Transverse colon (tissue), 4 donors: ENCODE results near the gene SUSD6. TPM values are rescaled to one million over a fixed set of nuclear protein-coding genes. Genes with fewer than 3 reads are reported as not detected.
A peak's percentile ranks its signal among the peaks of the same experiment; 100 is the strongest.
"Not testable (repeated sequence)": the region's sequence is repeated elsewhere in the genome, so short reads cannot be mapped to it uniquely, and the experiment has no call there.

Experiments
- DNase-seq: peaks from one replicate; pipeline ENCODE4 v3.0.0-alpha.2; 2019
- H3K27ac ChIP-seq, 4 donors: fragments of 200-600 bp; sonication (generic); 2 replicates each; pipeline ENCODE4 v1.5.1; 2016 to 2018; ENCODE audit warnings: inconsistent platforms in 4 of 4
- H3K27me3 ChIP-seq: fragments of 200-600 bp; sonication (generic); 2 replicates; pipeline ENCODE4 v1.5.1; 2017; ENCODE audit warnings: inconsistent platforms
- H3K36me3 ChIP-seq, 4 donors: fragments of 200-600 bp; sonication (generic); 2 replicates each; pipeline ENCODE4 v1.5.1; 2017 to 2019; ENCODE audit warnings: inconsistent platforms in 4 of 4
- H3K4me1 ChIP-seq, 4 donors: fragments of 200-600 bp; sonication (generic); 2 replicates each; pipeline ENCODE4 v1.5.1; 2017 to 2020; ENCODE audit warnings: inconsistent platforms in 4 of 4
- H3K4me3 ChIP-seq, 4 donors: fragments of 200-600 bp; sonication (generic); 1 replicate in 1 of 4; 2 replicates in 3 of 4; pipeline versions ENCODE4 v1.5.1 to v1.6.1; 2017 to 2019; ENCODE audit warnings: inconsistent platforms in 4 of 4
- H3K9me3 ChIP-seq, 2 donors: fragments of 200-600 bp; sonication (generic); 2 replicates each; pipeline ENCODE4 v1.5.1; 2017 to 2019; ENCODE audit warnings: inconsistent platforms in 2 of 2
- EP300 ChIP-seq: sonication (generic); formaldehyde crosslinking; IDR thresholded peaks from one replicate; pipeline ENCODE4 v1.6.1; 2017; ENCODE audit warnings: antibody characterized with exemption, low read depth
- POLR2A ChIP-seq: fragments of 450-650 bp; IDR thresholded peaks from one replicate; pipeline ENCODE4 v1.6.1; 2016; ENCODE audit warnings: antibody characterized with exemption, mild to moderate bottlenecking, moderate library complexity
- POLR2AphosphoS5 ChIP-seq, 3 donors: sonication (generic); formaldehyde crosslinking; IDR thresholded peaks; one replicate each; pipeline ENCODE4 v1.6.1; 2016; ENCODE audit warnings: antibody characterized with exemption in 3 of 3
- WGBS, 2 donors: methylation state at CpG; one replicate each; pipeline ENCODE4 v1.1.5; 2018; ENCODE audit warnings: low coverage in 1 of 2; 5-methylcytosine and 5-hydroxymethylcytosine counted together
- in situ Hi-C, 4 donors: fragments of 200-750 bp; cut with MboI; loops; one replicate each; pipeline versions ENCODE4 v1.15.0 to v1.15.1; 2017; ENCODE audit warnings: low sequenced_read_pairs in 3 of 4, low pct_ligation_motif_present in 1 of 4, low pct_unique_long_range_greater_than_20kb in 1 of 4
- intact Hi-C: fragments of 100-400 bp; cut with DNase I; formaldehyde crosslinking; loops from one replicate; pipeline ENCODE4 v1.15.1; 2023; ENCODE audit warnings: low total_unique reads
- total RNA-seq, 4 donors: library from RNA; depleted of rRNA; stranded (reverse); fragments of >200 nt; gene quantifications; one replicate each; pipeline ENCODE4 v1.1.0, GENCODE V29; 2016
- TF ChIP-seq, protein P1 (sequence below), 5 experiments: fragments of 200-600 bp in 3 of 5; fragments of 450-650 bp in 2 of 5; sonication (generic) in 3 of 5; IDR thresholded peaks; 1 replicate in 2 of 5; 2 replicates in 3 of 5; pipeline ENCODE4 v1.5.1; 2016 to 2017; ENCODE audit warnings: antibody characterized with exemption in 5 of 5, inconsistent platforms in 3 of 5, mild to moderate bottlenecking in 2 of 5, moderate library complexity in 1 of 5

The SUSD6 gene
- total RNA-seq, 4 donors from 2014 or later, result 29.1 to 159 (median 95.0) TPM

GRCh38 chr14:69643430-69644200, 32.2 kb downstream of the SUSD6 start:
- peaks cover 0 to 5% of the 10 kb centered on the region in 2 donors for H3K9me3 ChIP-seq
- intact Hi-C loops, result no loop called here
- no peaks in the 10 kb centered on the region for H3K36me3 ChIP-seq
- peak; percentile 86 for DNase-seq
- peak overlapping the region; percentile 67 to 84 (median 83) for H3K27ac ChIP-seq
- 35 to 36% methylated on average over 5 of the region's 5 CpGs for WGBS, 2 donors
- H3K4me1 ChIP-seq, result peaks cover 17 to 64% (median 51%) of the 10 kb centered on the region in 4 donors
- no peak overlapping the region for H3K4me3 ChIP-seq
- no peaks in the 10 kb centered on the region for H3K27me3 ChIP-seq
- TF ChIP-seq POLR2A (no peak), POLR2AphosphoS5 (IDR thresholded peaks at IDR 0.05) (peak; percentile 45 to 79 (median 77))
- in situ Hi-C loops, result no loop called here

DNA sequence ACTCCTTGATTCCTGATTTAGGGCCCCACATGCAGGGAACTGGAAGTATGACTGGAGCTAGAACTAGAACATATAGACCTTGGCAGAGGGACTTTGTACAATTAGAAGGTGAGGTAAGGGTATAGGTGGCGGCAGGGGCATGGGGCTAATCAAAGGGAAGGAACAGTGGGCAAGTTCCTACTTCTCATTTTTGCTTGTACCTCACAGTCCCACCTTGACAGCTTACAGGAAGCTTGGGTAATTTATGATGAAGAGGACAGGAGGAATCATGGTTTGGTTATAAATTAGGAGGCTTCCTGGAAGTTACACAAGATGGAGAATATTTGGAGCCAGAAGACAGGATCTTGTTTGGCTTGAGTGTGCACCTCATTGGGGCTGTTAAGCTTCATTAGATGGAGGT, 33.4 kb downstream of the SUSD6 start:
- Histone ChIP-seq H3K4me1 (peaks cover 20 to 66% (median 58%) of the 10 kb centered on the region in 4 donors), H3K9me3 (peaks cover 0 to 5% of the 10 kb centered on the region in 2 donors), H3K27me3 (no peaks in the 10 kb centered on the region), H3K36me3 (no peaks in the 10 kb centered on the region), H3K4me3 (no peak overlapping the region), H3K27ac (peak overlapping the region; percentile 67 to 84 (median 83))
- DNase-seq, result no peak
- in situ Hi-C loops, result no loop called here
- intact Hi-C loops, result no loop called here
- 80 to 89% methylated on average over 1 of the region's 1 CpG for WGBS, 2 donors
- TF ChIP-seq, protein P1, sequence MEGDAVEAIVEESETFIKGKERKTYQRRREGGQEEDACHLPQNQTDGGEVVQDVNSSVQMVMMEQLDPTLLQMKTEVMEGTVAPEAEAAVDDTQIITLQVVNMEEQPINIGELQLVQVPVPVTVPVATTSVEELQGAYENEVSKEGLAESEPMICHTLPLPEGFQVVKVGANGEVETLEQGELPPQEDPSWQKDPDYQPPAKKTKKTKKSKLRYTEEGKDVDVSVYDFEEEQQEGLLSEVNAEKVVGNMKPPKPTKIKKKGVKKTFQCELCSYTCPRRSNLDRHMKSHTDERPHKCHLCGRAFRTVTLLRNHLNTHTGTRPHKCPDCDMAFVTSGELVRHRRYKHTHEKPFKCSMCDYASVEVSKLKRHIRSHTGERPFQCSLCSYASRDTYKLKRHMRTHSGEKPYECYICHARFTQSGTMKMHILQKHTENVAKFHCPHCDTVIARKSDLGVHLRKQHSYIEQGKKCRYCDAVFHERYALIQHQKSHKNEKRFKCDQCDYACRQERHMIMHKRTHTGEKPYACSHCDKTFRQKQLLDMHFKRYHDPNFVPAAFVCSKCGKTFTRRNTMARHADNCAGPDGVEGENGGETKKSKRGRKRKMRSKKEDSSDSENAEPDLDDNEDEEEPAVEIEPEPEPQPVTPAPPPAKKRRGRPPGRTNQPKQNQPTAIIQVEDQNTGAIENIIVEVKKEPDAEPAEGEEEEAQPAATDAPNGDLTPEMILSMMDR (IDR thresholded peaks at IDR 0.05), result no peak
- no peak for TF ChIP-seq POLR2A
- no peak for TF ChIP-seq POLR2AphosphoS5 (IDR thresholded peaks at IDR 0.05)
- TF ChIP-seq EP300, result no peak

DNA sequence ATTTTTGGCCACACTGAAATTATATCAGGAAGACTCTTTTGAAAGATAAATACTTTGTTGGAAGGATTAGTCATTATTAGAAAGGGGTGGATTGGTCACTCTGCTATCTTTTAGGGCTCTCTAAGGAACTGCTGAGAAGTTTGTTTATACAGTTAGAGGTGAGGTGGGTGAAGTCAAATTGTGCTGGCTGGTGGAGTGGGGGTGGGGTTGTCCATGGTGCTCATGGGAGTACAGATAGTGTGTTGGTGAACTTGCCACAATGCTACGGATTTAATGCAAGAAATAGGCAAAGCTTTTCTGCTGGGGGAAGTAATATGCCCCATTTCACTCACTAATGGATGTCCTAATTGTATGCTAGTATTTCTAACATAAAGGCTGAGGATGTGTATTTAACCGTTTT, 35.8 kb downstream of the SUSD6 start:
- no peaks in the 10 kb centered on the region for H3K9me3 ChIP-seq
- H3K36me3 ChIP-seq, result no peaks in the 10 kb centered on the region
- in situ Hi-C loops (no loop called here), intact Hi-C loops (no loop called here)
- no peak for DNase-seq
- peaks cover 39 to 86% (median 80%) of the 10 kb centered on the region in 4 donors for H3K4me1 ChIP-seq
- H3K27ac ChIP-seq, result peak overlapping the region; percentile 83 to 91 (median 87)
- WGBS, 2 donors, result 78 to 100% methylated on average over 1 to 2 of the region's 2 CpGs
- no peak overlapping the region for H3K4me3 ChIP-seq
- H3K27me3 ChIP-seq, result no peaks in the 10 kb centered on the region
- TF ChIP-seq EP300 (no peak), POLR2A (no peak), POLR2AphosphoS5 (IDR thresholded peaks at IDR 0.05) (no peak)
- TF ChIP-seq, protein P1 (IDR thresholded peaks at IDR 0.05), result no peak

- Histone ChIP-seq H3K4me1 (peaks cover 44 to 86% (median 82%) of the 10 kb centered on the region in 4 donors), H3K27ac (peak overlapping the region; percentile 83 to 91 (median 87))
- H3K4me3 ChIP-seq, in situ Hi-C loops, intact Hi-C loops, H3K36me3 ChIP-seq, DNase-seq, H3K27me3 ChIP-seq, H3K9me3 ChIP-seq: not testable (repeated sequence)
- 77 to 79% methylated on average over 9 to 11 of the region's 11 CpGs for WGBS, 2 donors
Observed at GRCh38 chr14:69647642-69648041, 36.2 kb downstream of the SUSD6 start.

- no peak for DNase-seq
- 30 to 38% methylated on average over 5 to 6 of the region's 6 CpGs for WGBS, 2 donors
- Histone ChIP-seq H3K36me3 (no peaks in the 10 kb centered on the region), H3K27me3 (no peaks in the 10 kb centered on the region), H3K9me3 (no peaks in the 10 kb centered on the region), H3K4me3 (peak overlapping the region in 1 of 4 donors; percentile 6), H3K4me1 (peaks cover 53 to 86% (median 81%) of the 10 kb centered on the region in 4 donors), H3K27ac (peak overlapping the region; percentile 83 to 91 (median 87))
- intact Hi-C loops (no loop called here), in situ Hi-C loops (no loop called here)
- TF ChIP-seq EP300 (no peak), POLR2AphosphoS5 (IDR thresholded peaks at IDR 0.05) (peak in 1 of 3 donors; percentile 15)
- TF ChIP-seq, protein P1 (IDR thresholded peaks at IDR 0.05), result no peak
Observed at GRCh38 chr14:69648480-69649451, 37.4 kb downstream of the SUSD6 start.
